ENCODE results near the gene SVEP1. TPM values are rescaled to one million over a fixed set of nuclear protein-coding genes. Genes with fewer than 3 reads are reported as not detected.

SVEP1 gene
- total RNA-seq, 1 experiment from 2014 or later = 0.05 TPM

DNA sequence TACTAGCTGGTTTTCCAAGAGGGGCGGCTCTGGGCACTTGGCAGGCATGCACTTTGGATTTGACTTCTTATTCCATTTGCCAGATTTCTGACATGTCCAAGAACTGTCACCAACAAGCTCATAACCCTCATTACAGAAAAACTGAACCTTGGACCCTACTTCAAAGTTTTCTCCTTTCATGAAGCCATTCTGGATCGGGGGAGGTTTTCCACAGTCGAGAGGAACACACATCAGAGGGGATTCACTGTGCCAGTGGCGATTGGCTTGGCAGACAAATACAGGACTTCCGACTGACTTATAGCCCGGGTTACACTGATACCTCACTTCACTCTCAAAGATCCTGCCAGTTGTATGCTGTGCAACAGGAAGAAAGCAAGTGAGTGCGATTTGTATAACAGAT is 170.9 kb downstream of the SVEP1 start:
- H3K4me3 ChIP-seq (ENCODE audit: low read depth in 2 of 2, low read length in 2 of 2) = no peak overlapping the region
- H3K36me3 ChIP-seq (ENCODE audit: control insufficient read depth, insufficient read depth, low read length) = no peaks in the 10 kb centered on the region
- no peaks in the 10 kb centered on the region for H3K9me3 ChIP-seq (ENCODE audit: control insufficient read depth, insufficient read depth, low read depth, low read length)
- ATAC-seq (no peak), DNase-seq (ENCODE audit: low read depth, low spot score) (no peak)
- ChIA-PET POLR2A (no interaction called here), CTCF (no interaction called here)
- in situ Hi-C loops (cut with HindIII; ENCODE audit: low pct_unique_long_range_greater_than_20kb, low sequenced_read_pairs) = no loop called here
- no TSS peak for BruUV-seq (replicated peaks)
- intact Hi-C loops (cut with micrococcal nuclease; ENCODE audit: unreplicated experiment) = no loop called here
- H3K27me3 ChIP-seq (ENCODE audit: control insufficient read depth, insufficient read depth, low read length) = no peaks in the 10 kb centered on the region; the same call in 1 of the 2 replicates
- TF ChIP-seq, protein P1, sequence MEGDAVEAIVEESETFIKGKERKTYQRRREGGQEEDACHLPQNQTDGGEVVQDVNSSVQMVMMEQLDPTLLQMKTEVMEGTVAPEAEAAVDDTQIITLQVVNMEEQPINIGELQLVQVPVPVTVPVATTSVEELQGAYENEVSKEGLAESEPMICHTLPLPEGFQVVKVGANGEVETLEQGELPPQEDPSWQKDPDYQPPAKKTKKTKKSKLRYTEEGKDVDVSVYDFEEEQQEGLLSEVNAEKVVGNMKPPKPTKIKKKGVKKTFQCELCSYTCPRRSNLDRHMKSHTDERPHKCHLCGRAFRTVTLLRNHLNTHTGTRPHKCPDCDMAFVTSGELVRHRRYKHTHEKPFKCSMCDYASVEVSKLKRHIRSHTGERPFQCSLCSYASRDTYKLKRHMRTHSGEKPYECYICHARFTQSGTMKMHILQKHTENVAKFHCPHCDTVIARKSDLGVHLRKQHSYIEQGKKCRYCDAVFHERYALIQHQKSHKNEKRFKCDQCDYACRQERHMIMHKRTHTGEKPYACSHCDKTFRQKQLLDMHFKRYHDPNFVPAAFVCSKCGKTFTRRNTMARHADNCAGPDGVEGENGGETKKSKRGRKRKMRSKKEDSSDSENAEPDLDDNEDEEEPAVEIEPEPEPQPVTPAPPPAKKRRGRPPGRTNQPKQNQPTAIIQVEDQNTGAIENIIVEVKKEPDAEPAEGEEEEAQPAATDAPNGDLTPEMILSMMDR (IDR thresholded peaks at IDR 0.05) = no peak
- no peak for TF ChIP-seq TCF7L2 (IDR thresholded peaks at IDR 0.05; ENCODE audit: low read depth, low read length)
- TF ChIP-seq, protein P2, sequence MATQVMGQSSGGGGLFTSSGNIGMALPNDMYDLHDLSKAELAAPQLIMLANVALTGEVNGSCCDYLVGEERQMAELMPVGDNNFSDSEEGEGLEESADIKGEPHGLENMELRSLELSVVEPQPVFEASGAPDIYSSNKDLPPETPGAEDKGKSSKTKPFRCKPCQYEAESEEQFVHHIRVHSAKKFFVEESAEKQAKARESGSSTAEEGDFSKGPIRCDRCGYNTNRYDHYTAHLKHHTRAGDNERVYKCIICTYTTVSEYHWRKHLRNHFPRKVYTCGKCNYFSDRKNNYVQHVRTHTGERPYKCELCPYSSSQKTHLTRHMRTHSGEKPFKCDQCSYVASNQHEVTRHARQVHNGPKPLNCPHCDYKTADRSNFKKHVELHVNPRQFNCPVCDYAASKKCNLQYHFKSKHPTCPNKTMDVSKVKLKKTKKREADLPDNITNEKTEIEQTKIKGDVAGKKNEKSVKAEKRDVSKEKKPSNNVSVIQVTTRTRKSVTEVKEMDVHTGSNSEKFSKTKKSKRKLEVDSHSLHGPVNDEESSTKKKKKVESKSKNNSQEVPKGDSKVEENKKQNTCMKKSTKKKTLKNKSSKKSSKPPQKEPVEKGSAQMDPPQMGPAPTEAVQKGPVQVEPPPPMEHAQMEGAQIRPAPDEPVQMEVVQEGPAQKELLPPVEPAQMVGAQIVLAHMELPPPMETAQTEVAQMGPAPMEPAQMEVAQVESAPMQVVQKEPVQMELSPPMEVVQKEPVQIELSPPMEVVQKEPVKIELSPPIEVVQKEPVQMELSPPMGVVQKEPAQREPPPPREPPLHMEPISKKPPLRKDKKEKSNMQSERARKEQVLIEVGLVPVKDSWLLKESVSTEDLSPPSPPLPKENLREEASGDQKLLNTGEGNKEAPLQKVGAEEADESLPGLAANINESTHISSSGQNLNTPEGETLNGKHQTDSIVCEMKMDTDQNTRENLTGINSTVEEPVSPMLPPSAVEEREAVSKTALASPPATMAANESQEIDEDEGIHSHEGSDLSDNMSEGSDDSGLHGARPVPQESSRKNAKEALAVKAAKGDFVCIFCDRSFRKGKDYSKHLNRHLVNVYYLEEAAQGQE (IDR thresholded peaks at IDR 0.05; ENCODE audit: insufficient read depth in 1 of 2, low read depth in 2 of 2, low read length in 1 of 2) = no peak
- no peak for TF ChIP-seq SIN3A (IDR thresholded peaks at IDR 0.05; ENCODE audit: borderline replicate concordance, insufficient read depth, low read depth, low read length)
- no peak for TF ChIP-seq POLR2AphosphoS5 (IDR thresholded peaks at IDR 0.05; ENCODE audit: low read depth, low read length)
- H3K27ac ChIP-seq (ENCODE audit: low read length) = no peak overlapping the region
- no peaks in the 10 kb centered on the region for H3K4me1 ChIP-seq (ENCODE audit: control insufficient read depth, insufficient read depth, low read length)

DNA sequence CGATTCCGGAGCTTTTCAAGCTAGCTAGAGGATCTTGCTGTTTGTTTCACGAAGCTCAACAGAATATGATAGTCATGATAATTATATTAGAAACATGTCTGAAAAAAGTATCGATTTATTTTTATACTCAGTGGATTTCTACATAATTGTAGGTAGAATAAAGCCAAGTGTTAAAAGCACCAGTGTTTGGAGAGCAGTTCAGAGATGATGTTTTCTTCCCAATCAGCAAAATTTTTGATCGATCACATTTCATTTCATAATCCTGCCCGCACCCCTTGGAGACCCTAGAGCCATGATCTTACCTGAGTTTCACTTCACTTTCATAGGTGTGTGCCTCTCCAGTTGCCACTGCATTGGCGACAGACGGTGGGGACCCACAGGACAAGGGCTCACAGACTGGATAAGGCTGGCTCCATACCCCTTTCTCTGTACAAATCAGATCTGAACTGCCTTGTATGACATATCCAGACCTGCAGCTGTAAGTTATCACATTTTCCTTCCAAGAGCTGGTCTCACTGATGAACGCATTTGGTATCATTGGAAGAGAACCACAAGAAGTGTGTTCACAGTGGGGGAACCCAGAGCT is 173.6 kb downstream of the SVEP1 start:
- no peaks in the 10 kb centered on the region for H3K9me3 ChIP-seq (ENCODE audit: control insufficient read depth, insufficient read depth, low read depth, low read length)
- intact Hi-C loops (cut with micrococcal nuclease; ENCODE audit: unreplicated experiment) (no loop called here), in situ Hi-C loops (cut with HindIII; ENCODE audit: low pct_unique_long_range_greater_than_20kb, low sequenced_read_pairs) (no loop called here)
- H3K36me3 ChIP-seq (ENCODE audit: control insufficient read depth, insufficient read depth, low read length) = no peaks in the 10 kb centered on the region
- H3K4me1 ChIP-seq (ENCODE audit: control insufficient read depth, insufficient read depth, low read length) = no peaks in the 10 kb centered on the region
- BruUV-seq (replicated peaks) = no TSS peak
- DNase-seq (ENCODE audit: low read depth, low spot score) = no peak
- CTCF ChIA-PET = no interaction called here
- no peak for TF ChIP-seq SIN3A (IDR thresholded peaks at IDR 0.05; ENCODE audit: borderline replicate concordance, insufficient read depth, low read depth, low read length)
- TF ChIP-seq, protein P2 (IDR thresholded peaks at IDR 0.05; ENCODE audit: insufficient read depth in 1 of 2, low read depth in 2 of 2, low read length in 1 of 2) = no peak
- TF ChIP-seq TCF7L2 (IDR thresholded peaks at IDR 0.05; ENCODE audit: low read depth, low read length) = no peak
- TF ChIP-seq, protein P1 (IDR thresholded peaks at IDR 0.05) = no peak
- no peak overlapping the region for H3K27ac ChIP-seq (ENCODE audit: low read length)
- ATAC-seq = no peak
- H3K27me3 ChIP-seq (ENCODE audit: control insufficient read depth, insufficient read depth, low read length) = no peaks in the 10 kb centered on the region; the same call in 1 of the 2 replicates
- no peak overlapping the region for H3K4me3 ChIP-seq (ENCODE audit: low read depth in 2 of 2, low read length in 2 of 2)
- POLR2A ChIA-PET = no interaction called here
